ENCODE data around the gene TLE1. TPM values are rescaled to one million over a fixed set of nuclear protein-coding genes. Genes with fewer than 3 reads are reported as not detected.

TLE1 gene
- total RNA-seq, 1 donor from 2014 or later = 17.9 TPM

GRCh38 chr9:81637276-81637675, 52.1 kb downstream of the TLE1 start:
- H3K27ac ChIP-seq = no peak overlapping the region
- peaks cover 6% of the 10 kb centered on the region for H3K36me3 ChIP-seq
- H3K4me1 ChIP-seq = no peaks in the 10 kb centered on the region
- intact Hi-C loops (cut with DNase I) = no loop called here
- H3K4me3 ChIP-seq = no peak overlapping the region
- H3K9me3 ChIP-seq = no peaks in the 10 kb centered on the region
- TF ChIP-seq CTCF (IDR thresholded peaks at IDR 0.05) = no peak
- ATAC-seq (no peak), DNase-seq (no peak)
- no peaks in the 10 kb centered on the region for H3K27me3 ChIP-seq (ENCODE audit: low read depth)

- peaks cover 16% of the 10 kb centered on the region for H3K36me3 ChIP-seq
- no peaks in the 10 kb centered on the region for H3K4me1 ChIP-seq
- intact Hi-C loops (cut with DNase I) = no loop called here
- no peak overlapping the region for H3K4me3 ChIP-seq
- H3K9me3 ChIP-seq = no peaks in the 10 kb centered on the region
- no peaks in the 10 kb centered on the region for H3K27me3 ChIP-seq (ENCODE audit: low read depth)
- DNase-seq (no peak), ATAC-seq (no peak)
- H3K27ac ChIP-seq = no peak overlapping the region
- TF ChIP-seq CTCF (IDR thresholded peaks at IDR 0.05) = no peak
Measured at GRCh38 chr9:81636255-81636599, 53.1 kb downstream of the TLE1 start.

- DNase-seq (no peak), ATAC-seq (no peak)
- Histone ChIP-seq H3K4me1 (no peaks in the 10 kb centered on the region), H3K27me3 (ENCODE audit: low read depth) (no peaks in the 10 kb centered on the region), H3K27ac (no peak overlapping the region), H3K36me3 (peaks cover 16% of the 10 kb centered on the region), H3K4me3 (no peak overlapping the region), H3K9me3 (no peaks in the 10 kb centered on the region)
- TF ChIP-seq CTCF (IDR thresholded peaks at IDR 0.05) = no peak
- intact Hi-C loops (cut with DNase I) = no loop called here
Measured at GRCh38 chr9:81635521-81636254, 53.7 kb downstream of the TLE1 start.

- TF ChIP-seq CTCF (IDR thresholded peaks at IDR 0.05) = no peak
- Histone ChIP-seq H3K4me3 (no peak overlapping the region), H3K27me3 (ENCODE audit: low read depth) (no peaks in the 10 kb centered on the region), H3K4me1 (no peaks in the 10 kb centered on the region), H3K27ac (no peak overlapping the region), H3K36me3 (peaks cover 16% of the 10 kb centered on the region), H3K9me3 (no peaks in the 10 kb centered on the region)
- no peak for DNase-seq
- intact Hi-C loops (cut with DNase I) = no loop called here
- ATAC-seq = no peak
Measured at GRCh38 chr9:81634915-81635516, 54.3 kb downstream of the TLE1 start.

- Histone ChIP-seq H3K36me3 (peaks cover 16% of the 10 kb centered on the region), H3K27ac (no peak overlapping the region), H3K27me3 (ENCODE audit: low read depth) (no peaks in the 10 kb centered on the region), H3K4me3 (no peak overlapping the region), H3K9me3 (no peaks in the 10 kb centered on the region), H3K4me1 (no peaks in the 10 kb centered on the region)
- intact Hi-C loops (cut with DNase I) = no loop called here
- no peak for ATAC-seq
- DNase-seq = no peak
- no peak for TF ChIP-seq CTCF (IDR thresholded peaks at IDR 0.05)
Measured at GRCh38 chr9:81633952-81634854, 55.1 kb downstream of the TLE1 start.
